GM21528 (cell line): ENCODE measurements around the gene VPS45.

Source experiments
- ATAC-seq: cut with Tn5 transposase; IDR thresholded peaks from one replicate; pipeline ENCODE4 v1.9.1; 2021; ENCODE audit warnings: mild to moderate bottlenecking, moderate library complexity; ENCODE audit not compliant: unreplicated experiment, low FRiP score

The VPS45 gene

GRCh38 chr1:150072959-150073358 lies 5.4 kb downstream of the VPS45 start:
- no peak for ATAC-seq

- no peak for ATAC-seq
These were observed 5.9 kb downstream of the VPS45 start for GRCh38 chr1:150073516-150073915.

- ATAC-seq = no peak
These were observed 8.5 kb downstream of the VPS45 start for GRCh38 chr1:150076066-150076465.

GRCh38 chr1:150076985-150077384 lies 9.4 kb downstream of the VPS45 start:
- no peak for ATAC-seq

- ATAC-seq = no peak
These were observed 13.2 kb downstream of the VPS45 start for GRCh38 chr1:150080784-150081183.

- no peak for ATAC-seq
These were observed 14.9 kb downstream of the VPS45 start for GRCh38 chr1:150082494-150082893.

GRCh38 chr1:150083907-150084306 lies 16.3 kb downstream of the VPS45 start:
- no peak for ATAC-seq

GRCh38 chr1:150085406-150085805 lies 17.8 kb downstream of the VPS45 start:
- no peak for ATAC-seq

GRCh38 chr1:150087415-150087814 lies 19.8 kb downstream of the VPS45 start:
- no peak for ATAC-seq

GRCh38 chr1:150089846-150090520 lies 22.4 kb downstream of the VPS45 start:
- ATAC-seq = no peak

GRCh38 chr1:150092180-150092791 lies 24.7 kb downstream of the VPS45 start:
- ATAC-seq = no peak

- no peak for ATAC-seq
These were observed 26.2 kb downstream of the VPS45 start for GRCh38 chr1:150093805-150094204.

- no peak for ATAC-seq
These were observed 27.2 kb downstream of the VPS45 start for GRCh38 chr1:150094734-150095265.

- ATAC-seq = no peak
These were observed 35.4 kb downstream of the VPS45 start for GRCh38 chr1:150102986-150103385.

GRCh38 chr1:150106341-150106740 lies 38.8 kb downstream of the VPS45 start:
- no peak for ATAC-seq

- no peak for ATAC-seq
These were observed 42.0 kb downstream of the VPS45 start for GRCh38 chr1:150109586-150109985.

GRCh38 chr1:150110116-150110515 lies 42.5 kb downstream of the VPS45 start:
- no peak for ATAC-seq

- no peak for ATAC-seq
These were observed 44.1 kb downstream of the VPS45 start for GRCh38 chr1:150111670-150112069.

GRCh38 chr1:150115121-150115520 lies 47.5 kb downstream of the VPS45 start:
- no peak for ATAC-seq

- ATAC-seq = no peak
These were observed 51.1 kb downstream of the VPS45 start for GRCh38 chr1:150118716-150119115.

- ATAC-seq = no peak
These were observed 53.8 kb downstream of the VPS45 start for GRCh38 chr1:150121236-150121862.

GRCh38 chr1:150126811-150127210 lies 59.2 kb downstream of the VPS45 start:
- ATAC-seq = no peak
